Keratinocyte (primary cell): ENCODE results near the gene INVS. TPM values are rescaled to one million over a fixed set of nuclear protein-coding genes. Genes with fewer than 3 reads are reported as not detected.

ENCODE experiments used
- DNase-seq: peaks from one replicate; pipeline ENCODE4 v3.0.0-alpha.2; 2011; ENCODE audit warnings: low read depth, missing footprints, low spot score
- FAIRE-seq: peaks from 2 replicates; lab custom pipeline; 2011; peaks lifted over from hg19 to GRCh38; lab: Jason Lieb, UNC
- H2AFZ ChIP-seq: 2 replicates; pipeline ENCODE4 v1.6.0; 2012; ENCODE audit warnings: low read length, control low read depth, inconsistent platforms; ENCODE audit not compliant: control insufficient read depth
- H3K27ac ChIP-seq: 2 replicates; pipeline ENCODE4 v1.5.1; 2011; ENCODE audit warnings: low read length; ENCODE audit not compliant: control insufficient read depth, insufficient read depth
- H3K27me3 ChIP-seq: 3 replicates; pipeline ENCODE4 v1.6.0; 2011; ENCODE audit warnings: low read length; ENCODE audit not compliant: control insufficient read depth, insufficient read depth; ENCODE audit errors: extremely low read depth
- H3K36me3 ChIP-seq, 2 experiments: 2 replicates in 1 of 2; 3 replicates in 1 of 2; pipeline ENCODE4 v1.5.1; 2011; ENCODE audit warnings: low read length in 2 of 2, mild to moderate bottlenecking in 1 of 2; ENCODE audit not compliant: control insufficient read depth in 2 of 2, insufficient read depth in 2 of 2; ENCODE audit errors: extremely low read depth in 1 of 2
- H3K4me1 ChIP-seq: 3 replicates; pipeline ENCODE4 v1.5.1; 2011; ENCODE audit warnings: low read length; ENCODE audit not compliant: control insufficient read depth, insufficient read depth; ENCODE audit errors: extremely low read depth
- H3K4me2 ChIP-seq: 3 replicates; pipeline ENCODE4 v1.6.0; 2011; ENCODE audit warnings: low read depth, low read length; ENCODE audit not compliant: control insufficient read depth, insufficient read depth; ENCODE audit errors: extremely low read depth
- H3K4me3 ChIP-seq, 3 experiments: fragments of 200-600 bp in 1 of 3; sonication (generic) in 1 of 3; 2 replicates in 2 of 3; 3 replicates in 1 of 3; pipeline ENCODE4 v1.5.1; 2011 to 2016; ENCODE audit warnings: low read length in 3 of 3, mild to moderate bottlenecking in 3 of 3, control low read depth in 2 of 3, inconsistent platforms in 1 of 3, low read depth in 1 of 3, mixed read lengths in 1 of 3, mixed run types in 1 of 3, moderate library complexity in 1 of 3; ENCODE audit not compliant: control insufficient read depth in 2 of 3, insufficient read depth in 2 of 3; ENCODE audit errors: extremely low read depth in 1 of 3
- H3K79me2 ChIP-seq: 2 replicates; pipeline ENCODE4 v1.6.0; 2012; ENCODE audit warnings: low read length; ENCODE audit not compliant: control insufficient read depth, insufficient read depth
- H3K9ac ChIP-seq: 3 replicates; pipeline ENCODE4 v1.6.0; 2011; ENCODE audit warnings: low read length; ENCODE audit not compliant: control insufficient read depth, insufficient read depth; ENCODE audit errors: extremely low read depth
- H3K9me1 ChIP-seq: 3 replicates; pipeline ENCODE4 v1.6.0; 2011; ENCODE audit warnings: low read length; ENCODE audit not compliant: control insufficient read depth, insufficient read depth; ENCODE audit errors: extremely low read depth
- H3K9me3 ChIP-seq: 2 replicates; pipeline ENCODE4 v1.5.1; 2012; ENCODE audit warnings: low read depth, low read length; ENCODE audit not compliant: control insufficient read depth
- H4K20me1 ChIP-seq: 3 replicates; pipeline ENCODE4 v1.6.0; 2011; ENCODE audit warnings: low read length; ENCODE audit not compliant: control insufficient read depth, insufficient read depth; ENCODE audit errors: extremely low read depth
- CTCF ChIP-seq, 3 experiments: IDR thresholded peaks in 1 of 3; conservative IDR thresholded peaks in 1 of 3; optimal IDR thresholded peaks in 1 of 3; 2 replicates in 2 of 3; 3 replicates in 1 of 3; pipeline versions ENCODE3 to v1.5.1; 2011; ENCODE audit warnings: low read length in 3 of 3, mild to moderate bottlenecking in 3 of 3, moderate library complexity in 2 of 3, control low read depth in 1 of 3, inconsistent platforms in 1 of 3; ENCODE audit not compliant: insufficient read depth in 2 of 3; ENCODE audit errors: extremely low read depth in 1 of 3
- EZH2 ChIP-seq: IDR thresholded peaks from one replicate; pipeline ENCODE4 v1.6.1; 2012; ENCODE audit warnings: inconsistent platforms, mild to moderate bottlenecking, low read length, moderate library complexity
- dilution Hi-C: fragments of 300-500 bp; cut with MboI; formaldehyde crosslinking; loops from one replicate; pipeline ENCODE4 v1.7.0; 2020; ENCODE audit warnings: low sequenced_read_pairs; ENCODE audit not compliant: extremely low pct_ligation_motif_present
- polyA plus RNA-seq, 5 experiments: library from polyadenylated mRNA; depleted of rRNA in 3 of 5; stranded (reverse) in 3 of 5; stranded (forward) in 1 of 5; unstranded in 1 of 5; fragments of >200 nt; gene quantifications; 1 replicate in 1 of 5; 2 replicates in 3 of 5; 3 replicates in 1 of 5; pipeline versions ENCODE4 v1.2.1 to v1.2.3, GENCODE V29; 2011 to 2012; ENCODE audit warnings: missing spikeins in 2 of 5, low read depth in 1 of 5, low replicate concordance in 1 of 5

The INVS gene
- polyA plus RNA-seq, 1 donor (not counting 4 experiments of a cell fraction or from before 2014, with no cell fraction given) = 21.1 TPM

GRCh38 chr9:100099722-100100042 is 639 bp downstream of the INVS start:
- H3K9me1 ChIP-seq = no peaks in the 10 kb centered on the region
- H3K4me3 ChIP-seq = peak overlapping the region; percentile 96 to 100 (median 98)
- peaks cover 6 to 18% of the 10 kb centered on the region in 2 experiments for H3K36me3 ChIP-seq
- TF ChIP-seq EZH2 = no peak
- no peak for TF ChIP-seq CTCF (optimal IDR thresholded peaks at IDR 0.05 in 1 of 3, IDR thresholded peaks at IDR 0.05 in 1 of 3, conservative IDR thresholded peaks at IDR 0.05 in 1 of 3; ENCODE audit: extremely low read depth in 1 of 3, insufficient read depth in 2 of 3, low read length in 3 of 3)
- H2AFZ ChIP-seq = peak overlapping the region; percentile 87
- peaks cover 18% of the 10 kb centered on the region for H3K4me1 ChIP-seq
- H3K4me2 ChIP-seq = peak overlapping the region; percentile 92
- dilution Hi-C loops = no loop called here
- H3K27ac ChIP-seq = peak overlapping the region; percentile 87
- no peaks in the 10 kb centered on the region for H4K20me1 ChIP-seq
- no peaks in the 10 kb centered on the region for H3K27me3 ChIP-seq
- peaks cover 51% of the 10 kb centered on the region for H3K79me2 ChIP-seq
- FAIRE-seq (no peak), DNase-seq (no peak)
- peak overlapping the region; percentile 97 for H3K9ac ChIP-seq
- no peaks in the 10 kb centered on the region for H3K9me3 ChIP-seq

DNA sequence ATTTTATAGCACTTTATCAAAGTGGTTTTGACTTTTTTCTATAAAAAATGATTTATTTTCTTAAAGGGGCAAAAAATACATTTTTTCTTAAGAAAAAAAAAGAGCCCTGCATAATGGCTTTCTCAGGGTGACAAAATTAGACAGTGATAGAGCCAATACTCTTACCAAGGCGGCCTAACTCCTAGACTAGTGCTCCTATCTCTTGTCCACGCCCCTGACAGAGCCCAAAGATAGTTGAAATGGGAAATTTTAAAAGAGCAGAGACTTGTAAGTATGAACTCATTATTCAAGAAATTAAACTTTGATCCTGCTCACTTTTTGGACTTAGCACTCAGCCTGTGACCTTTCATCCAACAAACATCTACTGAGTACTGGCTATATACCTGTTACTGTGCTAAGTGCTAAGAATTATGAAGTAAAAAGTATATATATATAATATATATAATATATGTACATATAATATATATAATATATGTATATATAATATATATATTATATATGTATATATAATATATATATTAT is 1.2 kb downstream of the INVS start:
- Histone ChIP-seq H3K9me3 (no peaks in the 10 kb centered on the region), H3K36me3 (peaks cover 6 to 16% of the 10 kb centered on the region in 2 experiments), H2AFZ (peak overlapping the region; percentile 87), H3K4me2 (peak overlapping the region; percentile 92), H3K4me3 (peak overlapping the region; percentile 96 to 100 (median 98)), H4K20me1 (no peaks in the 10 kb centered on the region), H3K9ac (peak overlapping the region; percentile 97), H3K9me1 (no peaks in the 10 kb centered on the region), H3K27me3 (no peaks in the 10 kb centered on the region), H3K79me2 (peaks cover 47% of the 10 kb centered on the region), H3K4me1 (peaks cover 18% of the 10 kb centered on the region), H3K27ac (peak overlapping the region; percentile 87)
- DNase-seq (no peak), FAIRE-seq (no peak)
- dilution Hi-C loops = no loop called here
- TF ChIP-seq CTCF (optimal IDR thresholded peaks at IDR 0.05 in 1 of 3, IDR thresholded peaks at IDR 0.05 in 1 of 3, conservative IDR thresholded peaks at IDR 0.05 in 1 of 3; ENCODE audit: extremely low read depth in 1 of 3, insufficient read depth in 2 of 3, low read length in 3 of 3) = no peak
- no peak for TF ChIP-seq EZH2
